Stimulated activated CD8-positive, alpha-beta memory T cell treated with anti-CD3 and anti-CD28 coated beads, Interleukin-15, amount 100 ng/mL, for 24 hours (primary cell): ENCODE data around the gene ADISSP.

Source experiments
- DNase-seq: peaks from one replicate; pipeline ENCODE4 v3.0.0-alpha.2; 2020; ENCODE audit warnings: low read depth

Gene ADISSP

DNA sequence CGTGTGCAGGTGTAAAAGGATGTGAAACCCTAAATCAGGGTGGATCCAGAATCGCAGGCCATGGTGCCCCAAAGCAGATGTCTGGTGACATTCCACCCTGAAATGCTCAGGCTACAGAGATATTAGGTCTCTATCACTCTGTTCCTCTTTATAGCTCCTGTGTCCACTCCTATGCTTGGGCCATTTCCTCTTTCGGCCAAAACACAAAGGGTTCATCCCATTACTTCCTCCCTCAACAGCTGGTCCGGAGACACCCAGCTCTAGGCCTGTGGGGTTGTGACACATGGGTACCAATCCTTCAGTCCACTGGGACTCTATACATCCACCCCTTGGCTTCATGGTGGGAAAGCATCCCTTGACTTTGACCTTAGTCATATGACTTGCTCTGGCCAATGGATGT lies 53.5 kb downstream of the ADISSP start:
- DNase-seq: no peak

GRCh38 chr20:3712279-3712873 lies 55.2 kb downstream of the ADISSP start, which contains the start of gene SIGLEC1:
TSS of gene SIGLEC1 (minus strand) at chr20:3712600. CDS start at chr20:3707128, 5,472 bp downstream.
- no peak for DNase-seq

GRCh38 chr20:3711484-3711941 lies 56.0 kb downstream of the ADISSP start:
- DNase-seq: no peak

GRCh38 chr20:3710703-3711483 lies 56.7 kb downstream of the ADISSP start:
- peak; percentile 77 for DNase-seq

DNA sequence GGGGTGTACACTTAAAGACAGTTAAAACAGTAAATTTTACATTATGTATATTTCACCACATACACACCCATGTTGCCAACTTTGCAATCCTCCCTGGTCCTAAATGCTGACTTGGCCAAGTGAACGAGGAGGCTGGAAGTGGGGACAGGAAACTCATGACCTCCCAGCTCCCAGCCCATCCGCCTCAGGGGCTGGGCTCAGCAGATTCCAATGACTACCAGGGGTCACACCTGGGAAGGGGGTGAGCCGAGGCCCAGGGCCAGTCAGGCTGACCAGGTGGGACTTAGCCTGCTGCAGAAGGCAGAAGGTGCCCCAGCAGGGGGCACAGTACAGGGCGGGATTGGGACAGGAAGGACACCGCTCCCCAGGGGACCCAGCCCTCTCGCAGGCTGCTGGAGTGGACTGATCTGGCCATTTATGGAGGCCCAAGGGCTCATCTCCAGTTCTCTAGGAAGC lies 57.5 kb downstream of the ADISSP start:
- DNase-seq: no peak

- DNase-seq: no peak
Measured at GRCh38 chr20:3707508-3707899, 60.0 kb downstream of the ADISSP start.

DNA sequence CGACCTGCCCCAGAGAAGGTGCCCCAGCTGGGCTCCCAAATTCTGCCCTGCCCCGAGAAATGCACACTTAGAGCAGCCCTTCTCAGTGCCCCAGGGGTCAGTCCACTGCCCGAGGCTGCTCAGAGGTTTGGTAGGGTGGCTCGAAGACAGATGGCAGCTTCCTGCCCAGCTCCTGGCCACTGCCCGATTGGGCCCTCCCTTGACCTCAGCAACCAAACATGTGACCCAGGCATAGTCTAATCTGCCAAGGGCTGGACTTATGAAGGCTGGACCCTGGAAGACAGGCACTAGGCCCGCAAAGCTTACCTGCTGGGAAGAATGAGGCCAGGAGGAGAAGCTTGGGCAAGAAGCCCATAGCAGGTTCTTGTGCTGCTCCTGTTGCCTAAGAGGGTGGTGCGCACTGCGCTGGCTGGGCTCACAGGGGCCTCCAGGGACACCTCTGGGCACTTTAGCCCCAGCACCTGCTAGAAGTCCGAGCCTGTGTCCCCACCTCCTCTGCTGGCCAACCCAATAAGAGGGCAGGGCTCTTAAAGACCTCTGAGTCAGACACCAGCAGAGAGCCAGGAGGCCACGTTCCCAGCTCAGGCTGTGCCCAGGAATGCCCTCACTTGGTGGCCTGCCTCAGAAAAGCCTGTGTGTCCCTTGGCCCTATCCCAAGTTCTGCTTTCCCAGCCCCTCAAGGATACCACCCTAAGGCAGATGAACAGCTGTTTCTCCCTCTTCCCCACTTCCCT lies 60.6 kb downstream of the ADISSP start:
- DNase-seq: no peak

DNA sequence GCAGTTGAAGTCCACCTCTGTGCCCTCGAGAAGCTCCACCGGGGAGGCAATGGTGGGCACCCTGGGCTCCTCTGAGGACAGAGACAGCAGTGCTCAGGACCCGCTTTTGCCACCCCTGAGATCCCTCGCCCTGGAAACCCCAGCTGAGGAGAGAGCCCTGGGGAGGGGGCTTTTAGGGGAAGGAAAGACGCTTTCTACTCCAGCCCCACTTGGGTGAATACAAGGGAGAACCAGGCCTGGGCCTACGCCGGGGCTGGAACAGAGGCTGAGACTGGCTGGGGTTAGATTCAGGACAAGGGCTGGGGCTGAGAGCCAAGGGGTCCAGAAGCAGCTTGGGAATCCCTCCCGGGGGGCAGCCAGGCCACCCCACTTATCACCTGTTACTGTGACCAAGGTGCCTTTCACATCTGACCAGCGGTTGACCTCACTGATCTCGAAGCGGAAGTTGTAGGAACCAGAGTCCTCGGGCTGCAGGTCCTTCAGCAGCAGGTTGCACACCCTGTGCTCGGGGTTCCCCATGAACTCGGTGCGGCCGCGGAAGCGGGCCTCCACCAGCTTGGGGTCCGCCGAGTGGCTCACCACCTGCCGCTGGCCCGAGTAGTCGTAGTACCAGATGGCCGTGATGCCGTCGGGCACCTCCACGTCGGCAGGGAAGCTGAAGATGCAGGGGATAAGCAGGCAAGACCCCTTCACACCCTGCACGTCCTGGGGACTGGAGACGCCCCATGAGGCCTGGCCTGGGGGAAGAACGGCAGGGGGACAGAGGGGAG lies 61.4 kb downstream of the ADISSP start:
- DNase-seq: no peak

DNA sequence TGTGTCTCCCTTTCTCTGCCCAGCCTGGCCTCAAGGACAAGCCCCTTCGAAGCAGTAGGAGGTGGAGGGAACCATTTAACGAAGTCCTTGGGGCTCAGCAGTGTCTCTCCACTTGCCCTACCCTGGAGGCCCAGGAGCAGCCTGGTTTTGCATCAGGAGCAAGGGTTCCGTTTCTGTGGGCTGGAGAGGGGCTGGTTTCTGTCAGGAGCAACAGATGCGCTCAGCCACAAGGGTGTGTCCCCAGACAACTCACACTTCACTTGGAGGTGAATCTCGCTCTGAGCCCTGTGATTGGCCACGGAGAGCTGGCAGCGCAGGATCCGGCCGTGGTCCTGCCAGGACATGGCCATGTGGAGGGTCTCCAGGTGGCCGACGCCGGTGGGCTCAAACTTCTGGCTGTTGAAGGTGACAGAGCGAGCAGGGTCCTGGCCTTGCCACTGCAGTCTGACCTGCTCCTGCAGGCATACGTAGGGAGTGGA lies 62.0 kb downstream of the ADISSP start:
- no peak for DNase-seq

DNA sequence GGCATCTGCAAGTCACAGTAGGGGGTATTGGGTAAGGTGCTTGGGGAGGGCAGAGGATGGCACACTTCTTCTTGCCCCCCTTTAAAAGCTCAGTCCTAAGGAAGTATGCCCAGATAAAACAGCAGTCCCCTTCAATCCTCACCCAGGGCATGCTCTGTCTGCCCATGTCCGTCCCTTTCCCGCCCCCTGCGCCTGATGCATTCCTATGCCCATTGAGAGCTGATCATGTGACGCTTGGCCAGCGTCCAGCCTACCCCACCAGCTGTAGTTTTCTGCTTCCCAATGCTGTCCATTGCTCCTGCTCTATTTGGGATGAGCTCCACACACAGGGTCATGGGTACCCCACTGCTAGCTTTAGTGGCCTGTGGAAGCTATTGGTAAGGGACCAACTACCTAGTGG lies 63.5 kb downstream of the ADISSP start:
- no peak for DNase-seq
